ENCODE data around the gene BACH2. TPM values are rescaled to one million over a fixed set of nuclear protein-coding genes. Genes with fewer than 3 reads are reported as not detected.

Gene BACH2
- total RNA-seq, 1 donor from 2014 or later = 0.26 TPM

- no peak for DNase-seq (ENCODE audit: low read depth, low spot score)
Measured at GRCh38 chr6:90098627-90099026, 198.0 kb downstream of the BACH2 start.

- DNase-seq (ENCODE audit: low read depth, low spot score) = no peak
Measured at GRCh38 chr6:90098001-90098531, 198.6 kb downstream of the BACH2 start.

- no peak for DNase-seq (ENCODE audit: low read depth, low spot score)
Measured at GRCh38 chr6:90097356-90097755, 199.3 kb downstream of the BACH2 start.

- DNase-seq (ENCODE audit: low read depth, low spot score) = no peak
Measured at GRCh38 chr6:90096818-90097217, 199.8 kb downstream of the BACH2 start.

- DNase-seq (ENCODE audit: low read depth, low spot score) = no peak
Measured at GRCh38 chr6:90095788-90096187, 200.9 kb downstream of the BACH2 start.

- DNase-seq (ENCODE audit: low read depth, low spot score) = no peak
Measured at GRCh38 chr6:90095145-90095544, 201.5 kb downstream of the BACH2 start.

GRCh38 chr6:90093558-90094073, 203.0 kb downstream of the BACH2 start:
- no peak for DNase-seq (ENCODE audit: low read depth, low spot score)

GRCh38 chr6:90090866-90091265, 205.8 kb downstream of the BACH2 start:
- DNase-seq (ENCODE audit: low read depth, low spot score) = no peak

- no peak for DNase-seq (ENCODE audit: low read depth, low spot score)
Measured at GRCh38 chr6:90088009-90088408, 208.6 kb downstream of the BACH2 start.

- no peak for DNase-seq (ENCODE audit: low read depth, low spot score)
Measured at GRCh38 chr6:90087106-90087833, 209.4 kb downstream of the BACH2 start.

- no peak for DNase-seq (ENCODE audit: low read depth, low spot score)
Measured at GRCh38 chr6:90086517-90086916, 210.1 kb downstream of the BACH2 start.

GRCh38 chr6:90083891-90084290, 212.8 kb downstream of the BACH2 start:
- no peak for DNase-seq (ENCODE audit: low read depth, low spot score)

GRCh38 chr6:90082847-90083246, 213.8 kb downstream of the BACH2 start:
- no peak for DNase-seq (ENCODE audit: low read depth, low spot score)

GRCh38 chr6:90080876-90081481, 215.7 kb downstream of the BACH2 start:
- no peak for DNase-seq (ENCODE audit: low read depth, low spot score)

- DNase-seq (ENCODE audit: low read depth, low spot score) = no peak
Measured at GRCh38 chr6:90079560-90080490, 216.8 kb downstream of the BACH2 start.

- DNase-seq (ENCODE audit: low read depth, low spot score) = no peak
Measured at GRCh38 chr6:90078513-90079289, 217.9 kb downstream of the BACH2 start.

GRCh38 chr6:90076511-90077415, 219.9 kb downstream of the BACH2 start:
- DNase-seq (ENCODE audit: low read depth, low spot score) = no peak

- no peak for DNase-seq (ENCODE audit: low read depth, low spot score)
Measured at GRCh38 chr6:90074161-90074850, 222.3 kb downstream of the BACH2 start.

GRCh38 chr6:90072935-90073464, 223.6 kb downstream of the BACH2 start:
- no peak for DNase-seq (ENCODE audit: low read depth, low spot score)

Data from pulmonary artery endothelial cell (primary cell).